Fibroblast of lung (primary cell): Measurements from ENCODE around the gene PDE4D. TPM values are rescaled to one million over a fixed set of nuclear protein-coding genes. Genes with fewer than 3 reads are reported as not detected.

Experiments used
- DNase-seq, 2 donors: peaks; one replicate each; pipeline versions ENCODE4 v3.0.0 to v3.0.0-alpha.2; 2010; ENCODE audit warnings: low read depth in 2 of 2
- H2AFZ ChIP-seq: 2 replicates; pipeline ENCODE4 v1.5.1; 2012; ENCODE audit warnings: low read length, control low read depth, inconsistent platforms
- H3K27ac ChIP-seq: 2 replicates; pipeline ENCODE4 v1.5.1; 2011; ENCODE audit warnings: low read length, control low read depth; ENCODE audit not compliant: insufficient read depth
- H3K27me3 ChIP-seq: 2 replicates; pipeline ENCODE4 v1.5.1; 2011; ENCODE audit warnings: mild to moderate bottlenecking, low read length; ENCODE audit not compliant: control insufficient read depth, insufficient read depth
- H3K36me3 ChIP-seq: 2 replicates; pipeline ENCODE4 v1.5.1; 2011; ENCODE audit warnings: low read length; ENCODE audit not compliant: control insufficient read depth, insufficient read depth
- H3K4me1 ChIP-seq: 2 replicates; pipeline ENCODE4 v1.5.1; 2011; ENCODE audit warnings: low read length; ENCODE audit not compliant: control insufficient read depth, insufficient read depth; ENCODE audit errors: extremely low read depth
- H3K4me2 ChIP-seq: 2 replicates; pipeline ENCODE4 v1.5.1; 2011; ENCODE audit warnings: low read length, control low read depth; ENCODE audit not compliant: insufficient read depth; ENCODE audit errors: extremely low read depth
- H3K4me3 ChIP-seq, 4 experiments: fragments of 200-600 bp in 1 of 4; sonication (generic) in 1 of 4; replicated peaks in 1 of 4; 2 replicates each; pipeline ENCODE4 v1.5.1; 2011 to 2016; ENCODE audit warnings: low read length in 4 of 4, low read depth in 3 of 4, mild to moderate bottlenecking in 3 of 4, control low read depth in 2 of 4, inconsistent platforms in 1 of 4, mixed read lengths in 1 of 4; ENCODE audit not compliant: insufficient read depth in 1 of 4; ENCODE audit errors: control extremely low read depth in 1 of 4
- H3K79me2 ChIP-seq: 2 replicates; pipeline ENCODE4 v1.5.1; 2012; ENCODE audit warnings: mild to moderate bottlenecking, low read length, inconsistent platforms; ENCODE audit not compliant: control insufficient read depth, insufficient read depth
- H3K9ac ChIP-seq: 2 replicates; pipeline ENCODE4 v1.5.1; 2011; ENCODE audit warnings: mild to moderate bottlenecking, low read length, control low read depth; ENCODE audit not compliant: insufficient read depth
- H3K9me3 ChIP-seq: 2 replicates; pipeline ENCODE4 v1.5.1; 2012; ENCODE audit warnings: low read depth, low read length; ENCODE audit not compliant: control insufficient read depth, insufficient read depth
- H4K20me1 ChIP-seq: 2 replicates; pipeline ENCODE4 v1.5.1; 2011; ENCODE audit warnings: low read length; ENCODE audit not compliant: control insufficient read depth, insufficient read depth; ENCODE audit errors: extremely low read depth
- CTCF ChIP-seq, 2 donors: IDR thresholded peaks in 1 of 2; conservative IDR thresholded peaks in 1 of 2; 1 replicate in 1 of 2; 2 replicates in 1 of 2; pipeline ENCODE4 v1.5.1; 2011 to 2012; ENCODE audit warnings: low read length in 2 of 2, control low read depth in 1 of 2, inconsistent platforms in 1 of 2, low read depth in 1 of 2, mild to moderate bottlenecking in 1 of 2
- EZH2 ChIP-seq: IDR thresholded peaks from 2 replicates; pipeline ENCODE4 v1.5.1; 2012; ENCODE audit warnings: low read length, control low read depth, mild to moderate bottlenecking; ENCODE audit errors: missing control alignments
- polyA plus RNA-seq, 2 donors: library from polyadenylated mRNA; depleted of rRNA in 1 of 2; stranded (reverse) in 1 of 2; unstranded in 1 of 2; fragments of >200 nt; gene quantifications; 2 replicates each; pipeline ENCODE4 v1.2.1, GENCODE V29; 2011 to 2012; ENCODE audit warnings: missing spikeins in 1 of 2
- total RNA-seq: library from RNA; depleted of rRNA; stranded (reverse); fragments of >200 nt; gene quantifications from 2 replicates; pipeline ENCODE4 v1.2.1, GENCODE V29; 2014

PDE4D gene
- total and polyA plus RNA-seq, 2 donors (not counting 1 experiment from before 2014, with no cell fraction given), result 2.1 to 8.3 TPM

- H3K9me3 ChIP-seq, result no peaks in the 10 kb centered on the region
- no peak overlapping the region for H3K27ac ChIP-seq
- H3K79me2 ChIP-seq, result no peaks in the 10 kb centered on the region
- peaks cover 8% of the 10 kb centered on the region for H3K27me3 ChIP-seq
- TF ChIP-seq EZH2 (no peak), CTCF (conservative IDR thresholded peaks at IDR 0.05 in 1 of 2, IDR thresholded peaks at IDR 0.05 in 1 of 2; ENCODE audit: low read depth in 1 of 2, low read length in 2 of 2) (no peak)
- no peak overlapping the region for H2AFZ ChIP-seq
- DNase-seq, result no peak
- no peaks in the 10 kb centered on the region for H3K36me3 ChIP-seq
- no peaks in the 10 kb centered on the region for H4K20me1 ChIP-seq
- H3K4me3 ChIP-seq, result no peak overlapping the region
- H3K4me2 ChIP-seq, result no peak overlapping the region
- H3K9ac ChIP-seq, result no peak overlapping the region
- H3K4me1 ChIP-seq, result no peaks in the 10 kb centered on the region
Measured at GRCh38 chr5:59807806-59808205, 85.7 kb downstream of the PDE4D start.

GRCh38 chr5:59800347-59800893 is 93.1 kb downstream of the PDE4D start:
- no peaks in the 10 kb centered on the region for H4K20me1 ChIP-seq
- H2AFZ ChIP-seq, result no peak overlapping the region
- no peak overlapping the region for H3K27ac ChIP-seq
- DNase-seq, result no peak
- no peak overlapping the region for H3K4me3 ChIP-seq
- TF ChIP-seq EZH2 (peak; percentile 32), CTCF (conservative IDR thresholded peaks at IDR 0.05 in 1 of 2, IDR thresholded peaks at IDR 0.05 in 1 of 2; ENCODE audit: low read depth in 1 of 2, low read length in 2 of 2) (no peak)
- no peaks in the 10 kb centered on the region for H3K4me1 ChIP-seq
- no peaks in the 10 kb centered on the region for H3K27me3 ChIP-seq
- no peak overlapping the region for H3K9ac ChIP-seq
- no peak overlapping the region for H3K4me2 ChIP-seq
- no peaks in the 10 kb centered on the region for H3K36me3 ChIP-seq
- no peaks in the 10 kb centered on the region for H3K79me2 ChIP-seq
- H3K9me3 ChIP-seq, result no peaks in the 10 kb centered on the region

- peak; percentile 65 for TF ChIP-seq CTCF (conservative IDR thresholded peaks at IDR 0.05 in 1 of 2, IDR thresholded peaks at IDR 0.05 in 1 of 2; ENCODE audit: low read depth in 1 of 2, low read length in 2 of 2)
- no peak for TF ChIP-seq EZH2
- H3K79me2 ChIP-seq, result no peaks in the 10 kb centered on the region
- no peak overlapping the region for H3K27ac ChIP-seq
- H3K4me2 ChIP-seq, result peak overlapping the region; percentile 65
- no peak overlapping the region for H3K4me3 ChIP-seq
- no peak overlapping the region for H2AFZ ChIP-seq
- no peaks in the 10 kb centered on the region for H3K9me3 ChIP-seq
- peak in 1 of 2 donors; percentile 79 for DNase-seq
- H3K4me1 ChIP-seq, result no peaks in the 10 kb centered on the region
- H3K9ac ChIP-seq, result no peak overlapping the region
- H3K36me3 ChIP-seq, result no peaks in the 10 kb centered on the region
- H4K20me1 ChIP-seq, result no peaks in the 10 kb centered on the region
- H3K27me3 ChIP-seq, result no peaks in the 10 kb centered on the region
Measured at GRCh38 chr5:59799668-59800346, 93.7 kb downstream of the PDE4D start.
